ENCODE measurements around the gene ZNF428. TPM values are rescaled to one million over a fixed set of nuclear protein-coding genes. Genes with fewer than 3 reads are reported as not detected.

Gene ZNF428
- total and polyA plus RNA-seq, 2 experiments from 2014 or later: 40.2 to 74.9 TPM

DNA sequence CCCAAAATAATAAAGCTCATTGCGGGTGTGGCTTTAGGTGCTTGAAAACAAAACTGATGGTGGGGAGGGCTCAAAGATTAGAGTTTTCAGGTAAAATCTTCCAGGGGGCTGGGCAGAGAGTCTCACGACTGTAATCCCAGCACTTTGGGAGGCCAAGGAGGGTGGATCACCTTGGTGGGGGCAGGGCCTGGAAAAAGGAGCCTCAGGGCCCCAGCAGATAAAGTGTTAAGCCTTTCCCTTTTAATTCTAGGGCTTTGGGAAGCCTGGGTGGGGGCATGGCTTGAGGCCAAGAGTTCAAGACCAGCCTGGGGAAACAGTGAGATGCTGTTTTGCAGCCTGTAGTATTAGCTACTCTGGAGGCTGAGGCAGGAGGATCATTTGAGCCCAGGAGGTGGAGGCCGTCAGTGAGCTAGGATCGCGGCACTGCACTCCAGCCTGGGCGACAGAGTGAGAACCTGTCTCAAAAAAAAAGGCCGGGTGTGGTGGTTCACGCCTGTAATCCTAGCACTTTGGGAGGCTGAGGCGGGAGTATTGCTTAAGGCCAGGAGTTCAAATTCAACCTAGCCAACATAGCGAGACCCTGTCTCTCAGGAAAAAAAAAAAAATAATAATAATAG is 25.2 kb downstream of the ZNF428 start:
- Histone ChIP-seq H3K4me3 (peak overlapping the region; percentile 34), H3K36me3 (replicated peaks; ENCODE audit: insufficient read depth, low read depth) (no peaks in the 10 kb centered on the region), H3K9me2 (replicated peaks; ENCODE audit: insufficient read depth) (no peaks in the 10 kb centered on the region), H3K27me3 (no peaks in the 10 kb centered on the region), H2AFZ (no peak overlapping the region), H3K27ac (peak overlapping the region; percentile 90), H3K4me2 (peak overlapping the region; percentile 100), H4K20me1 (ENCODE audit: insufficient read depth, poor library complexity, severe bottlenecking) (peaks cover 6% of the 10 kb centered on the region), H3K4me1 (ENCODE audit: insufficient read depth) (peaks cover 15% of the 10 kb centered on the region), H3K9me3 (ENCODE audit: low read depth) (no peaks in the 10 kb centered on the region), H3K79me2 (peaks cover 56% of the 10 kb centered on the region)
- TF ChIP-seq EZH2phosphoT487 (IDR thresholded peaks at IDR 0.05; ENCODE audit: low read depth, severe bottlenecking, unreplicated experiment) (no peak), EZH2 (IDR thresholded peaks at IDR 0.05; ENCODE audit: borderline replicate concordance) (no peak)
- TF ChIP-seq, protein P1, sequence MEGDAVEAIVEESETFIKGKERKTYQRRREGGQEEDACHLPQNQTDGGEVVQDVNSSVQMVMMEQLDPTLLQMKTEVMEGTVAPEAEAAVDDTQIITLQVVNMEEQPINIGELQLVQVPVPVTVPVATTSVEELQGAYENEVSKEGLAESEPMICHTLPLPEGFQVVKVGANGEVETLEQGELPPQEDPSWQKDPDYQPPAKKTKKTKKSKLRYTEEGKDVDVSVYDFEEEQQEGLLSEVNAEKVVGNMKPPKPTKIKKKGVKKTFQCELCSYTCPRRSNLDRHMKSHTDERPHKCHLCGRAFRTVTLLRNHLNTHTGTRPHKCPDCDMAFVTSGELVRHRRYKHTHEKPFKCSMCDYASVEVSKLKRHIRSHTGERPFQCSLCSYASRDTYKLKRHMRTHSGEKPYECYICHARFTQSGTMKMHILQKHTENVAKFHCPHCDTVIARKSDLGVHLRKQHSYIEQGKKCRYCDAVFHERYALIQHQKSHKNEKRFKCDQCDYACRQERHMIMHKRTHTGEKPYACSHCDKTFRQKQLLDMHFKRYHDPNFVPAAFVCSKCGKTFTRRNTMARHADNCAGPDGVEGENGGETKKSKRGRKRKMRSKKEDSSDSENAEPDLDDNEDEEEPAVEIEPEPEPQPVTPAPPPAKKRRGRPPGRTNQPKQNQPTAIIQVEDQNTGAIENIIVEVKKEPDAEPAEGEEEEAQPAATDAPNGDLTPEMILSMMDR (IDR thresholded peaks at IDR 0.05; ENCODE audit: poor library complexity): no peak
- WGBS (ENCODE audit: low lambda C conversion rate, missing lambda C conversion rate): 92% methylated on average over 10 of the region's 10 CpGs
- no peak for DNase-seq (ENCODE audit: low spot score)

- TF ChIP-seq EZH2 (IDR thresholded peaks at IDR 0.05; ENCODE audit: borderline replicate concordance) (no peak), EZH2phosphoT487 (IDR thresholded peaks at IDR 0.05; ENCODE audit: low read depth, severe bottlenecking, unreplicated experiment) (no peak)
- TF ChIP-seq, protein P1 (IDR thresholded peaks at IDR 0.05; ENCODE audit: poor library complexity): no peak
- no peak overlapping the region for H3K4me3 ChIP-seq
- H3K4me1 ChIP-seq (ENCODE audit: insufficient read depth): peaks cover 15% of the 10 kb centered on the region
- no peak overlapping the region for H3K4me2 ChIP-seq
- H4K20me1 ChIP-seq (ENCODE audit: insufficient read depth, poor library complexity, severe bottlenecking): peaks cover 6% of the 10 kb centered on the region
- no peaks in the 10 kb centered on the region for H3K9me3 ChIP-seq (ENCODE audit: low read depth)
- H3K27ac ChIP-seq: no peak overlapping the region
- peaks cover 45% of the 10 kb centered on the region for H3K79me2 ChIP-seq
- DNase-seq (ENCODE audit: low spot score): no peak
- no peaks in the 10 kb centered on the region for H3K9me2 ChIP-seq (replicated peaks; ENCODE audit: insufficient read depth)
- 98% methylated on average over 37 of the region's 37 CpGs for WGBS (ENCODE audit: low lambda C conversion rate, missing lambda C conversion rate)
- no peak overlapping the region for H2AFZ ChIP-seq
- no peaks in the 10 kb centered on the region for H3K27me3 ChIP-seq
- H3K36me3 ChIP-seq (replicated peaks; ENCODE audit: insufficient read depth, low read depth): no peaks in the 10 kb centered on the region
These were observed 26.6 kb downstream of the ZNF428 start for GRCh38 chr19:43592800-43593350.

- TF ChIP-seq EZH2phosphoT487 (IDR thresholded peaks at IDR 0.05; ENCODE audit: low read depth, severe bottlenecking, unreplicated experiment) (no peak), EZH2 (IDR thresholded peaks at IDR 0.05; ENCODE audit: borderline replicate concordance) (no peak)
- TF ChIP-seq, protein P1 (IDR thresholded peaks at IDR 0.05; ENCODE audit: poor library complexity): no peak
- Histone ChIP-seq H3K9me2 (replicated peaks; ENCODE audit: insufficient read depth) (no peaks in the 10 kb centered on the region), H2AFZ (no peak overlapping the region), H3K4me3 (no peak overlapping the region), H3K27me3 (no peaks in the 10 kb centered on the region), H3K9me3 (ENCODE audit: low read depth) (no peaks in the 10 kb centered on the region), H3K4me2 (no peak overlapping the region), H4K20me1 (ENCODE audit: insufficient read depth, poor library complexity, severe bottlenecking) (peaks cover 6% of the 10 kb centered on the region), H3K36me3 (replicated peaks; ENCODE audit: insufficient read depth, low read depth) (no peaks in the 10 kb centered on the region), H3K4me1 (ENCODE audit: insufficient read depth) (peaks cover 10% of the 10 kb centered on the region), H3K79me2 (peaks cover 37% of the 10 kb centered on the region), H3K27ac (no peak overlapping the region)
- no peak for DNase-seq (ENCODE audit: low spot score)
- 99% methylated on average over 63 of the region's 63 CpGs for WGBS (ENCODE audit: low lambda C conversion rate, missing lambda C conversion rate)
These were observed 27.3 kb downstream of the ZNF428 start for GRCh38 chr19:43591904-43592772.
